K562 (cell line): ENCODE measurements around the gene SEC23IP. TPM values are rescaled to one million over a fixed set of nuclear protein-coding genes. Genes with fewer than 3 reads are reported as not detected.

ENCODE experiments used
- ATAC-seq: fragments of 200-7000 bp; cut with Tn5 transposase; 3 replicates; pipeline ENCODE4 v1.9.1; 2020; ENCODE audit warnings: moderate library complexity
- BruUV-seq: library from RNA; stranded (reverse); fragments of 400-500 nt; replicated peaks from 2 replicates; lab custom pipeline; 2021; lab: Mats Ljungman, UMichigan
- CTCF ChIA-PET: fragments of 300-600 bp; formaldehyde crosslinking; extraction: SDS; loops from one replicate; lab custom pipeline; 2021; ENCODE audit warnings: low intra/inter-chr PET ratio; lab: Yijun Ruan, JAX
- POLR2A ChIA-PET: fragments of 300-600, 350-650 bp; sonication (Branson Sonifier 250); formaldehyde crosslinking; extraction: SDS; loops from one replicate; lab custom pipeline; 2021; ENCODE audit warnings: antibody characterized with exemption, inconsistent platforms; lab: Yijun Ruan, JAX
- DNase-seq, 4 experiments: peaks; one replicate each; pipeline versions ENCODE4 v3.0.0 to v3.0.0-alpha.2; 2011 to 2018; ENCODE audit warnings: low spot score in 3 of 4, mixed read lengths in 3 of 4; ENCODE audit errors: extremely low read depth in 1 of 4
- FAIRE-seq: peaks from 2 replicates; lab custom pipeline; 2011; peaks lifted over from hg19 to GRCh38; lab: Jason Lieb, UNC
- H2AFZ ChIP-seq: 2 replicates; pipeline ENCODE4 v1.6.0; 2011; ENCODE audit warnings: low read depth, low read length, control low read depth, inconsistent platforms
- H3K27ac ChIP-seq: fragments of 200-600 bp; 3 replicates; pipeline ENCODE4 v1.8.0; 2011; ENCODE audit warnings: low read depth, mild to moderate bottlenecking, control low read depth, inconsistent platforms, low read length, moderate library complexity, mixed read lengths; ENCODE audit errors: extremely low read depth
- H3K27me3 ChIP-seq, 2 experiments: fragments of 300-600 bp in 1 of 2; 2 replicates in 1 of 2; 3 replicates in 1 of 2; pipeline versions ENCODE4 v1.6.0 to v1.8.0; 2011; ENCODE audit warnings: inconsistent platforms in 2 of 2, low read length in 2 of 2, mild to moderate bottlenecking in 1 of 2, mixed read lengths in 1 of 2, moderate library complexity in 1 of 2; ENCODE audit not compliant: control insufficient read depth in 2 of 2, insufficient read depth in 2 of 2
- H3K36me3 ChIP-seq: fragments of 300-600 bp; 3 replicates; pipeline ENCODE4 v1.8.0; 2011; ENCODE audit warnings: mild to moderate bottlenecking, low read length, inconsistent platforms; ENCODE audit not compliant: control insufficient read depth, insufficient read depth
- H3K4me1 ChIP-seq, 2 experiments: fragments of 200-600 bp in 1 of 2; replicated peaks in 1 of 2; 2 replicates in 1 of 2; 3 replicates in 1 of 2; pipeline versions ENCODE4 v1.5.1 to v1.8.0; 2011; ENCODE audit warnings: inconsistent platforms in 2 of 2, low read length in 2 of 2, mild to moderate bottlenecking in 1 of 2, mixed read lengths in 1 of 2, moderate library complexity in 1 of 2; ENCODE audit not compliant: control insufficient read depth in 2 of 2, insufficient read depth in 2 of 2
- H3K4me2 ChIP-seq: 2 replicates; pipeline ENCODE4 v1.6.1; 2011; ENCODE audit warnings: low read length, control low read depth, inconsistent platforms, mixed read lengths; ENCODE audit not compliant: insufficient read depth
- H3K4me3 ChIP-seq: fragments of 200-600 bp; sonication (generic), shearing (Covaris generic); 2 replicates; pipeline ENCODE4 v1.5.1; 2016; ENCODE audit warnings: control low read depth, inconsistent platforms
- H3K79me2 ChIP-seq: fragments of 200-600 bp; 3 replicates; pipeline ENCODE4 v1.8.0; 2011; ENCODE audit warnings: low read length, inconsistent platforms; ENCODE audit not compliant: control insufficient read depth, insufficient read depth
- H3K9ac ChIP-seq, 2 experiments: 2 replicates each; pipeline versions ENCODE4 v1.6.0 to v1.6.1; 2011; ENCODE audit warnings: low read depth in 2 of 2, low read length in 2 of 2, control low read depth in 1 of 2, inconsistent platforms in 1 of 2, mild to moderate bottlenecking in 1 of 2, mixed read lengths in 1 of 2; ENCODE audit not compliant: insufficient read depth in 1 of 2
- H3K9me1 ChIP-seq: one replicate; pipeline ENCODE4 v1.6.0; 2011; ENCODE audit warnings: inconsistent platforms, mild to moderate bottlenecking, low read length, moderate library complexity; ENCODE audit not compliant: control insufficient read depth, insufficient read depth
- H3K9me3 ChIP-seq: replicated peaks from 2 replicates; pipeline ENCODE4 v1.5.1; 2011; ENCODE audit warnings: low read depth, low read length, inconsistent platforms; ENCODE audit not compliant: control insufficient read depth, insufficient read depth
- H4K20me1 ChIP-seq: replicated peaks from 2 replicates; pipeline ENCODE4 v1.6.1; 2011; ENCODE audit warnings: low read length, inconsistent platforms, mixed read lengths; ENCODE audit not compliant: control insufficient read depth, insufficient read depth
- ARID2 ChIP-seq: fragments of 450-650 bp; IDR thresholded peaks from 2 replicates; pipeline ENCODE4 v1.6.1; 2017; ENCODE audit warnings: antibody characterized with exemption, mild to moderate bottlenecking
- CCAR2 ChIP-seq: fragments of 200-400 bp; formaldehyde crosslinking; IDR thresholded peaks from 2 replicates; pipeline ENCODE4 v1.6.1; 2017; ENCODE audit warnings: mild to moderate bottlenecking, low read depth, low read length
- HNRNPUL1 ChIP-seq: fragments of 200-400 bp; formaldehyde crosslinking; IDR thresholded peaks from 2 replicates; pipeline ENCODE4 v1.6.1; 2017; ENCODE audit warnings: low read length
- KLF10 ChIP-seq: fragments of 250-450 bp; sonication (Bioruptor Pico); IDR thresholded peaks from 2 replicates; pipeline ENCODE4 v1.6.1; 2021; ENCODE audit warnings: matching md5 sums
- NRF1 ChIP-seq, 2 experiments: fragments of 450-650 bp; IDR thresholded peaks in 1 of 2; conservative IDR thresholded peaks in 1 of 2; 2 replicates each; pipeline ENCODE4 v1.6.1; 2014; ENCODE audit warnings: mild to moderate bottlenecking in 2 of 2
- RUNX1 ChIP-seq: sonication (generic); IDR thresholded peaks from 2 replicates; pipeline ENCODE4 v1.6.1; 2016; ENCODE audit warnings: antibody characterized with exemption, low read depth
- TEAD1 ChIP-seq, 2 experiments: fragments of 450-650 bp in 1 of 2; sonication (generic) in 1 of 2; formaldehyde crosslinking; IDR thresholded peaks; 2 replicates each; pipeline versions ENCODE4 v1.4.0 to v1.8.0; 2020 to 2022; ENCODE audit warnings: mild to moderate bottlenecking in 2 of 2, missing genetic modification reagents in 1 of 2
- ZNF41 ChIP-seq: fragments of 250-450 bp; sonication (Bioruptor Pico); conservative IDR thresholded peaks from 2 replicates; pipeline ENCODE4 v1.4.0; 2020; ENCODE audit warnings: mild to moderate bottlenecking
- ZNF785 ChIP-seq: fragments of 250-450 bp; sonication (Bioruptor Pico); IDR thresholded peaks from 2 replicates; pipeline ENCODE4 v1.4.0; 2020; ENCODE audit warnings: mild to moderate bottlenecking
- WGBS: fragments of 100-300 bp; shearing (Covaris generic); methylation state at CpG from one replicate; pipeline ENCODE4 v1.1.6; 2016; ENCODE audit warnings: low coverage, mixed read lengths; ENCODE audit not compliant: insufficient coverage; ENCODE audit errors: missing lambda C conversion rate; 5-methylcytosine and 5-hydroxymethylcytosine counted together
- in situ Hi-C: fragments of 300-500 bp; cut with MboI; formaldehyde crosslinking; loops from 4 replicates; pipeline ENCODE4 v1.15.0; 2018; ENCODE audit warnings: inconsistent platforms, mixed read lengths
- intact Hi-C: fragments of 100-400 bp; cut with micrococcal nuclease; formaldehyde crosslinking; loops from 2 replicates; pipeline ENCODE4 v1.14.2; 2022
- polyA plus RNA-seq, 8 experiments: library from polyadenylated mRNA; depleted of rRNA in 4 of 8; stranded (reverse) in 5 of 8; unstranded in 3 of 8; fragments of >200 nt; fragmentation: Nextera tagmentation in 2 of 8; fragmentation: Illumina TruSeq in 1 of 8; extraction: Ambion mirVana in 2 of 8; extraction: Trizol in 1 of 8; gene quantifications; 2 replicates each; pipeline versions ENCODE4 v1.2.1 to v1.2.3, GENCODE V29; 2011 to 2014; ENCODE audit warnings: inconsistent platforms in 1 of 8, missing spikeins in 1 of 8
- total RNA-seq, 7 experiments: library from RNA; depleted of rRNA in 6 of 7; stranded (reverse); fragments of >200 nt in 6 of 7; fragmentation: Illumina TruSeq in 2 of 7; extraction: Trizol in 2 of 7; gene quantifications; 2 replicates each; pipeline versions ENCODE4 v1.2.1 to v1.2.3, GENCODE V29; 2011 to 2021; ENCODE audit warnings: low replicate concordance in 1 of 7

The SEC23IP gene
- total and polyA plus RNA-seq, 9 of the 15 experiments (the other 6 are each of a cell fraction or from before 2014, with no cell fraction given): 15.8 to 38.4 (median 22.5) TPM

GRCh38 chr10:119970963-119971362 is 78.4 kb downstream of the SEC23IP start:
- intact Hi-C loops (no loop called here), in situ Hi-C loops (no loop called here)
- Histone ChIP-seq H2AFZ (no peak overlapping the region), H3K27ac (no peak overlapping the region), H3K9me3 (no peaks in the 10 kb centered on the region), H3K4me2 (no peak overlapping the region), H3K4me3 (no peak overlapping the region), H3K9ac (no peak overlapping the region), H4K20me1 (no peaks in the 10 kb centered on the region), H3K9me1 (no peaks in the 10 kb centered on the region), H3K27me3 (no peaks in the 10 kb centered on the region), H3K4me1 (no peaks in the 10 kb centered on the region; a peak in 1 of 5 replicates), H3K36me3 (no peaks in the 10 kb centered on the region), H3K79me2 (no peaks in the 10 kb centered on the region)
- ChIA-PET CTCF (no interaction called here), POLR2A (no interaction called here)
- DNase-seq (no peak), FAIRE-seq (no peak), ATAC-seq (no peak)
- BruUV-seq: no TSS peak
- 17% methylated on average over 1 of the region's 1 CpG for WGBS
- TF ChIP-seq HNRNPUL1 (no peak), CCAR2 (no peak), TEAD1 (CRISPR knock-in tag; IDR thresholded peaks at IDR 0.05) (no peak), ARID2 (no peak), ZNF41 (CRISPR knock-in tag) (no peak), RUNX1 (no peak), KLF10 (CRISPR knock-in tag) (no peak)

DNA sequence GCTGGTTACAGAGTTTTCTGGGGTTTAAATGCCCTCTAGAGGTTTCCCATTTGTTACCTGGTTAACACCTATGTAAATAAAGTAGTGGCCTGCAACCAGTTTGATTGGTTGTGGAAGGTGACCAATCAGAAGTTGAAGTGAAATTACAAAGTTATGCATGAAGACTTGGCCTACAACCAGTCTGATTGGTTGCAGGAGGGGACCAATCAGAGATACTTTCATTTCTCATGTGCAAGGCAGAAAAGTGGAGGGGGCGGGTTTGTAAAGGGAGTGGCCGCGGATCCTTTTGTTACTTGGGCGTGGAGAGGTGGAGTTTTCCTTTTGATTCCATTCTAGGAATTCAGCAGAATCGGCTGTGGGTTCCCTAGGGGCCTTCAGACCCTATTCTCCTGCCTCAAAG is 80.8 kb downstream of the SEC23IP start:
- H3K79me2 ChIP-seq: no peaks in the 10 kb centered on the region
- peak; percentile 90 for ATAC-seq
- CTCF ChIA-PET: interaction anchor here (0.7 kb wide), 1 partner anchor 285 kb away, joined by 6 read pairs; no protein-coding TSS in a partner anchor
- no peak overlapping the region for H3K4me2 ChIP-seq
- H2AFZ ChIP-seq: peak overlapping the region; percentile 44; the same call in 1 of the 2 replicates
- no TSS peak for BruUV-seq
- no peaks in the 10 kb centered on the region for H4K20me1 ChIP-seq
- peak; percentile 46 for FAIRE-seq
- H3K9me3 ChIP-seq: no peaks in the 10 kb centered on the region
- intact Hi-C loops (no loop called here), in situ Hi-C loops (no loop called here)
- peak in 2 of 4 experiments; percentile 24 to 41 for DNase-seq
- POLR2A ChIA-PET: interaction anchor here (0.5 to 0.7 kb wide), 3 partner anchors 114 to 984 kb away, joined by 3 to 4 read pairs (median 3); no protein-coding TSS in a partner anchor
- H3K9ac ChIP-seq: no peak overlapping the region
- no peaks in the 10 kb centered on the region for H3K9me1 ChIP-seq
- no peak overlapping the region for H3K4me3 ChIP-seq
- H3K27me3 ChIP-seq: peaks cover 0 to 11% of the 10 kb centered on the region in 2 experiments; a peak in 2 of 5 replicates
- WGBS: 25% methylated on average over 5 of the region's 5 CpGs
- TF ChIP-seq NRF1 (conservative IDR thresholded peaks at IDR 0.05 in 1 of 2, IDR thresholded peaks at IDR 0.05 in 1 of 2) (peak in 1 of 2 experiments; percentile 9; a peak in 1 of 4 replicates), ZNF785 (CRISPR knock-in tag) (no peak)
- H3K36me3 ChIP-seq: no peaks in the 10 kb centered on the region
- H3K27ac ChIP-seq: no peak overlapping the region
- H3K4me1 ChIP-seq: no peaks in the 10 kb centered on the region; a peak in 1 of 5 replicates
